DOHH2 (cell line): ENCODE results near the gene ARID1B.

Experiments used
- H3F3A ChIP-seq: fragments of 200-600 bp; sonication (generic), shearing (Covaris generic); 2 replicates; pipeline ENCODE4 v1.6.0; 2016; ENCODE audit warnings: antibody characterized with exemption, mild to moderate bottlenecking; ENCODE audit not compliant: control insufficient read depth, insufficient read depth
- H3K27ac ChIP-seq: fragments of 200-600 bp; sonication (generic); 2 replicates; pipeline ENCODE4 v1.5.1; 2014; ENCODE audit warnings: low read depth, mild to moderate bottlenecking, low read length, moderate library complexity
- H3K27me3 ChIP-seq: fragments of 200-600 bp; sonication (generic); 2 replicates; pipeline ENCODE4 v1.6.1; 2014; ENCODE audit warnings: mild to moderate bottlenecking, low read length, mixed read lengths; ENCODE audit not compliant: control insufficient read depth
- H3K36me3 ChIP-seq: fragments of 200-600 bp; sonication (generic); 2 replicates; pipeline ENCODE4 v1.6.1; 2014; ENCODE audit warnings: mild to moderate bottlenecking, low read length, moderate library complexity, mixed read lengths; ENCODE audit not compliant: control insufficient read depth
- H3K4me1 ChIP-seq: fragments of 200-600 bp; sonication (generic); 2 replicates; pipeline ENCODE4 v1.6.1; 2014; ENCODE audit warnings: mild to moderate bottlenecking, low read length, mixed read lengths; ENCODE audit not compliant: control insufficient read depth
- H3K4me2 ChIP-seq: fragments of 200-600 bp; sonication (generic); 2 replicates; pipeline ENCODE4 v1.6.0; 2014; ENCODE audit warnings: mild to moderate bottlenecking, low read length, moderate library complexity
- H3K4me3 ChIP-seq: fragments of 200-600 bp; sonication (generic); 2 replicates; pipeline ENCODE4 v1.5.1; 2014; ENCODE audit warnings: mild to moderate bottlenecking, low read length, mixed read lengths
- H3K79me2 ChIP-seq: fragments of 200-600 bp; sonication (generic); 2 replicates; pipeline ENCODE4 v1.6.1; 2014; ENCODE audit warnings: mild to moderate bottlenecking, low read length, mixed read lengths; ENCODE audit not compliant: control insufficient read depth
- H3K9me2 ChIP-seq: fragments of 200-600 bp; sonication (generic); replicated peaks from 2 replicates; pipeline ENCODE4 v1.6.1; 2014; ENCODE audit warnings: mild to moderate bottlenecking, low read length, mixed read lengths; ENCODE audit not compliant: control insufficient read depth
- H3K9me3 ChIP-seq: fragments of 200-600 bp; sonication (generic); 2 replicates; pipeline ENCODE4 v1.6.1; 2014; ENCODE audit warnings: antibody characterized with exemption, low read length, mixed read lengths; ENCODE audit not compliant: control insufficient read depth, insufficient read depth
- H4K20me1 ChIP-seq: fragments of 200-600 bp; sonication (generic); 2 replicates; pipeline ENCODE4 v1.6.0; 2014; ENCODE audit warnings: low read depth, mild to moderate bottlenecking, antibody characterized with exemption, low read length, moderate library complexity; ENCODE audit not compliant: control insufficient read depth, insufficient read depth
- CTCF ChIP-seq: fragments of 200-600 bp; sonication (generic); IDR thresholded peaks from one replicate; pipeline ENCODE4 v1.5.1; 2014; ENCODE audit warnings: antibody characterized with exemption, mild to moderate bottlenecking, low read depth, low read length; ENCODE audit not compliant: poor library complexity, severe bottlenecking
- EZH2phosphoT487 ChIP-seq: fragments of 200-600 bp; sonication (generic); IDR thresholded peaks from 2 replicates; pipeline ENCODE4 v1.6.1; 2017; ENCODE audit warnings: borderline replicate concordance, mild to moderate bottlenecking, antibody characterized with exemption, low read length, moderate library complexity, mixed read lengths

Gene ARID1B

GRCh38 chr6:157177731-157178336 lies 400.7 kb downstream of the ARID1B start:
- H3K4me3 ChIP-seq = no peak overlapping the region
- H4K20me1 ChIP-seq = no peaks in the 10 kb centered on the region
- no peaks in the 10 kb centered on the region for H3K4me1 ChIP-seq
- no peak overlapping the region for H3K27ac ChIP-seq
- H3K27me3 ChIP-seq = no peaks in the 10 kb centered on the region
- no peaks in the 10 kb centered on the region for H3F3A ChIP-seq
- H3K9me3 ChIP-seq = no peaks in the 10 kb centered on the region
- H3K9me2 ChIP-seq = no peaks in the 10 kb centered on the region
- H3K36me3 ChIP-seq = peaks cover 31% of the 10 kb centered on the region
- no peak overlapping the region for H3K4me2 ChIP-seq
- TF ChIP-seq CTCF = no peak
- no peak for TF ChIP-seq EZH2phosphoT487
- H3K79me2 ChIP-seq = no peaks in the 10 kb centered on the region

- Histone ChIP-seq H3K4me3 (no peak overlapping the region), H3K79me2 (no peaks in the 10 kb centered on the region), H3K4me1 (no peaks in the 10 kb centered on the region), H3K4me2 (no peak overlapping the region), H3K36me3 (peaks cover 57% of the 10 kb centered on the region), H3K9me2 (no peaks in the 10 kb centered on the region), H3K27me3 (no peaks in the 10 kb centered on the region), H3K9me3 (no peaks in the 10 kb centered on the region), H4K20me1 (no peaks in the 10 kb centered on the region), H3K27ac (no peak overlapping the region), H3F3A (no peaks in the 10 kb centered on the region)
- TF ChIP-seq EZH2phosphoT487 (no peak), CTCF (no peak)
These were observed 404.5 kb downstream of the ARID1B start for GRCh38 chr6:157181649-157182048.

GRCh38 chr6:157182503-157183264 lies 405.5 kb downstream of the ARID1B start:
- no peak overlapping the region for H3K4me3 ChIP-seq
- no peaks in the 10 kb centered on the region for H3K27me3 ChIP-seq
- no peak for TF ChIP-seq EZH2phosphoT487
- no peak for TF ChIP-seq CTCF
- no peaks in the 10 kb centered on the region for H3K79me2 ChIP-seq
- H3K36me3 ChIP-seq = peaks cover 67% of the 10 kb centered on the region
- H4K20me1 ChIP-seq = no peaks in the 10 kb centered on the region
- no peak overlapping the region for H3K4me2 ChIP-seq
- no peak overlapping the region for H3K27ac ChIP-seq
- H3K9me3 ChIP-seq = no peaks in the 10 kb centered on the region
- H3K4me1 ChIP-seq = no peaks in the 10 kb centered on the region
- H3K9me2 ChIP-seq = no peaks in the 10 kb centered on the region
- no peaks in the 10 kb centered on the region for H3F3A ChIP-seq
